ENCODE data around the gene SMYD3.

DNA sequence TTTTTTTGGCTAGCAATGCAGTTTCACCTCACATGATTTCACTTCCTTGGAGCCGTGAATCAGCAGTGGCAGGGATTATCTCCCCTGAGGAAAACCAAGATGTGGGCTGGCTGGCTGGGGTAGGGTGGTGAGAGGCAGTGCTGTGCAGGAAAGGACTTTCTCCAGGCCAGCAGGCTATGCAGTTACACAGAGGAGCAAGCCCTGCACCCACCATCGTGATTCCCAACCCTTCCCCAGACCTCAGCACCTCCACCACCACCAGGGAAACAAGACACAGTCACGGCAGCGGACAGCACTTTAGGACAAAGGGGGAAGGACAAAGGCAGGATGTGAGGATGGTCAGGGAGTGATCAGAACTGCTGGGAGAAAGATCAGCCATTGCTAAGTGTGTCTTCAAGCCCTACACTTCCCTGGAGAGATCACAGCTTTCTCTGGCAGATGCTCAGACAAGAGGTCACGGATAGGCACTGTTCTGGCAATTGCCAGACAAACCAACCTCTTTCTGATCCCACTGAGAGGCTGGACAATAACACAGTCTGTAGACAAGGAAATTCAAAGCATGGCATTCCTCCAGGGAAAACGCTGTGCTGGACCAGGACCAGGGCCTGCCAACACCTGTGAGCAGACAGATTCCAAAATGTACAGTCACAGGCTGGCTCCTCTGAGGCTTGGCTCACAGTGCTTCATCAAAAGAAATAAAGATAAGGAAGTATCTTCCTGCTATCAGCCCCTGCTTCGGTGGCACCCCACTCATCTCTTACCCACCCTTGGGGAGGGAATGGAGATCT, 509.4 kb downstream of the SMYD3 start:
- TF ChIP-seq, protein P1, sequence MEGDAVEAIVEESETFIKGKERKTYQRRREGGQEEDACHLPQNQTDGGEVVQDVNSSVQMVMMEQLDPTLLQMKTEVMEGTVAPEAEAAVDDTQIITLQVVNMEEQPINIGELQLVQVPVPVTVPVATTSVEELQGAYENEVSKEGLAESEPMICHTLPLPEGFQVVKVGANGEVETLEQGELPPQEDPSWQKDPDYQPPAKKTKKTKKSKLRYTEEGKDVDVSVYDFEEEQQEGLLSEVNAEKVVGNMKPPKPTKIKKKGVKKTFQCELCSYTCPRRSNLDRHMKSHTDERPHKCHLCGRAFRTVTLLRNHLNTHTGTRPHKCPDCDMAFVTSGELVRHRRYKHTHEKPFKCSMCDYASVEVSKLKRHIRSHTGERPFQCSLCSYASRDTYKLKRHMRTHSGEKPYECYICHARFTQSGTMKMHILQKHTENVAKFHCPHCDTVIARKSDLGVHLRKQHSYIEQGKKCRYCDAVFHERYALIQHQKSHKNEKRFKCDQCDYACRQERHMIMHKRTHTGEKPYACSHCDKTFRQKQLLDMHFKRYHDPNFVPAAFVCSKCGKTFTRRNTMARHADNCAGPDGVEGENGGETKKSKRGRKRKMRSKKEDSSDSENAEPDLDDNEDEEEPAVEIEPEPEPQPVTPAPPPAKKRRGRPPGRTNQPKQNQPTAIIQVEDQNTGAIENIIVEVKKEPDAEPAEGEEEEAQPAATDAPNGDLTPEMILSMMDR (IDR thresholded peaks at IDR 0.05 in 8 of 11, conservative IDR thresholded peaks at IDR 0.05 in 3 of 11) = no peak
- no peak for TF ChIP-seq POLR2AphosphoS5 (IDR thresholded peaks at IDR 0.05)

Measured in spleen (tissue), 7 donors.